ENCODE measurements around the gene TP53I11.
A peak's percentile ranks its signal among the peaks of the same experiment; 100 is the strongest.

The TP53I11 gene

GRCh38 chr11:44988981-44989635 lies 38.4 kb upstream of the TP53I11 start:
- WGBS = 91% methylated on average over 5 of the region's 5 CpGs
- H3K27ac ChIP-seq (ENCODE audit: low read depth, low read length) = no peak overlapping the region
- no peaks in the 10 kb centered on the region; the same call in 1 of the 2 replicates for H3K4me1 ChIP-seq (ENCODE audit: insufficient read depth, low read length)
- H3K27me3 ChIP-seq (ENCODE audit: insufficient read depth, low read length) = no peaks in the 10 kb centered on the region
- H3K36me3 ChIP-seq (ENCODE audit: insufficient read depth, low read length) = no peaks in the 10 kb centered on the region
- no peaks in the 10 kb centered on the region for H3K9me3 ChIP-seq (ENCODE audit: insufficient read depth, low read depth, low read length)
- H3K4me3 ChIP-seq (ENCODE audit: low read length) = no peak overlapping the region
- H3K9ac ChIP-seq (ENCODE audit: low read depth, low read length) = no peak overlapping the region

GRCh38 chr11:44988111-44988510 lies 37.4 kb upstream of the TP53I11 start:
- Histone ChIP-seq H3K36me3 (ENCODE audit: insufficient read depth, low read length) (no peaks in the 10 kb centered on the region), H3K9me3 (ENCODE audit: insufficient read depth, low read depth, low read length) (no peaks in the 10 kb centered on the region), H3K27ac (ENCODE audit: low read depth, low read length) (no peak overlapping the region), H3K4me3 (ENCODE audit: low read length) (no peak overlapping the region), H3K4me1 (ENCODE audit: insufficient read depth, low read length) (no peaks in the 10 kb centered on the region; the same call in 1 of the 2 replicates), H3K9ac (ENCODE audit: low read depth, low read length) (no peak overlapping the region), H3K27me3 (ENCODE audit: insufficient read depth, low read length) (no peaks in the 10 kb centered on the region)
- WGBS = 99% methylated on average over 2 of the region's 2 CpGs

- Histone ChIP-seq H3K9ac (ENCODE audit: low read depth, low read length) (no peak overlapping the region), H3K4me1 (ENCODE audit: insufficient read depth, low read length) (no peaks in the 10 kb centered on the region; the same call in 1 of the 2 replicates), H3K9me3 (ENCODE audit: insufficient read depth, low read depth, low read length) (no peaks in the 10 kb centered on the region), H3K27me3 (ENCODE audit: insufficient read depth, low read length) (no peaks in the 10 kb centered on the region), H3K4me3 (ENCODE audit: low read length) (no peak overlapping the region), H3K27ac (ENCODE audit: low read depth, low read length) (no peak overlapping the region), H3K36me3 (ENCODE audit: insufficient read depth, low read length) (no peaks in the 10 kb centered on the region)
- WGBS = 82% methylated on average over 10 of the region's 10 CpGs
Measured at GRCh38 chr11:44987506-44987905, 36.8 kb upstream of the TP53I11 start.

GRCh38 chr11:44986315-44986714 lies 35.6 kb upstream of the TP53I11 start:
- Histone ChIP-seq H3K4me1 (ENCODE audit: insufficient read depth, low read length) (no peaks in the 10 kb centered on the region; the same call in 1 of the 2 replicates), H3K9me3 (ENCODE audit: insufficient read depth, low read depth, low read length) (no peaks in the 10 kb centered on the region), H3K27ac (ENCODE audit: low read depth, low read length) (no peak overlapping the region), H3K27me3 (ENCODE audit: insufficient read depth, low read length) (no peaks in the 10 kb centered on the region), H3K9ac (ENCODE audit: low read depth, low read length) (no peak overlapping the region), H3K4me3 (ENCODE audit: low read length) (no peak overlapping the region), H3K36me3 (ENCODE audit: insufficient read depth, low read length) (no peaks in the 10 kb centered on the region)
- WGBS = 93% methylated on average over 3 of the region's 3 CpGs

GRCh38 chr11:44985721-44986120 lies 35.0 kb upstream of the TP53I11 start:
- H3K4me1 ChIP-seq (ENCODE audit: insufficient read depth, low read length) = no peaks in the 10 kb centered on the region; the same call in 1 of the 2 replicates
- H3K9ac ChIP-seq (ENCODE audit: low read depth, low read length) = no peak overlapping the region
- 93% methylated on average over 6 of the region's 6 CpGs for WGBS
- H3K36me3 ChIP-seq (ENCODE audit: insufficient read depth, low read length) = no peaks in the 10 kb centered on the region
- H3K27ac ChIP-seq (ENCODE audit: low read depth, low read length) = no peak overlapping the region
- H3K4me3 ChIP-seq (ENCODE audit: low read length) = no peak overlapping the region
- H3K9me3 ChIP-seq (ENCODE audit: insufficient read depth, low read depth, low read length) = no peaks in the 10 kb centered on the region
- H3K27me3 ChIP-seq (ENCODE audit: insufficient read depth, low read length) = no peaks in the 10 kb centered on the region

GRCh38 chr11:44983786-44984185 lies 33.1 kb upstream of the TP53I11 start:
- Histone ChIP-seq H3K4me3 (ENCODE audit: low read length) (no peak overlapping the region), H3K27me3 (ENCODE audit: insufficient read depth, low read length) (no peaks in the 10 kb centered on the region), H3K27ac (ENCODE audit: low read depth, low read length) (no peak overlapping the region), H3K9me3 (ENCODE audit: insufficient read depth, low read depth, low read length) (no peaks in the 10 kb centered on the region), H3K9ac (ENCODE audit: low read depth, low read length) (no peak overlapping the region), H3K4me1 (ENCODE audit: insufficient read depth, low read length) (peaks cover 13% of the 10 kb centered on the region; the same call in 1 of the 2 replicates), H3K36me3 (ENCODE audit: insufficient read depth, low read length) (no peaks in the 10 kb centered on the region)
- 94% methylated on average over 7 of the region's 7 CpGs for WGBS

GRCh38 chr11:44982496-44983062 lies 31.9 kb upstream of the TP53I11 start:
- Histone ChIP-seq H3K27ac (ENCODE audit: low read depth, low read length) (no peak overlapping the region), H3K9me3 (ENCODE audit: insufficient read depth, low read depth, low read length) (no peaks in the 10 kb centered on the region), H3K9ac (ENCODE audit: low read depth, low read length) (no peak overlapping the region), H3K4me1 (ENCODE audit: insufficient read depth, low read length) (peaks cover 14% of the 10 kb centered on the region; the same call in 1 of the 2 replicates), H3K36me3 (ENCODE audit: insufficient read depth, low read length) (no peaks in the 10 kb centered on the region), H3K4me3 (ENCODE audit: low read length) (no peak overlapping the region), H3K27me3 (ENCODE audit: insufficient read depth, low read length) (no peaks in the 10 kb centered on the region)
- WGBS = 87% methylated on average over 8 of the region's 8 CpGs

- H3K9me3 ChIP-seq (ENCODE audit: insufficient read depth, low read depth, low read length) = no peaks in the 10 kb centered on the region
- no peak overlapping the region for H3K27ac ChIP-seq (ENCODE audit: low read depth, low read length)
- H3K27me3 ChIP-seq (ENCODE audit: insufficient read depth, low read length) = no peaks in the 10 kb centered on the region
- peaks cover 18% of the 10 kb centered on the region; the same call in 1 of the 2 replicates for H3K4me1 ChIP-seq (ENCODE audit: insufficient read depth, low read length)
- no peaks in the 10 kb centered on the region for H3K36me3 ChIP-seq (ENCODE audit: insufficient read depth, low read length)
- H3K4me3 ChIP-seq (ENCODE audit: low read length) = no peak overlapping the region
- 88% methylated on average over 15 of the region's 15 CpGs for WGBS
- no peak overlapping the region for H3K9ac ChIP-seq (ENCODE audit: low read depth, low read length)
Measured at GRCh38 chr11:44980533-44981427, 30.1 kb upstream of the TP53I11 start.

- no peak overlapping the region; the same call in 1 of the 2 replicates for H3K9ac ChIP-seq (ENCODE audit: low read depth, low read length)
Measured at GRCh38 chr11:44979543-44980399, 29.1 kb upstream of the TP53I11 start.

GRCh38 chr11:44978961-44979331 lies 28.3 kb upstream of the TP53I11 start:
- Histone ChIP-seq H3K9me3 (ENCODE audit: insufficient read depth, low read depth, low read length) (no peaks in the 10 kb centered on the region), H3K27ac (ENCODE audit: low read depth, low read length) (no peak overlapping the region; the same call in 1 of the 2 replicates), H3K9ac (ENCODE audit: low read depth, low read length) (no peak overlapping the region), H3K4me1 (ENCODE audit: insufficient read depth, low read length) (peaks cover 18% of the 10 kb centered on the region), H3K36me3 (ENCODE audit: insufficient read depth, low read length) (no peaks in the 10 kb centered on the region), H3K27me3 (ENCODE audit: insufficient read depth, low read length) (no peaks in the 10 kb centered on the region), H3K4me3 (ENCODE audit: low read length) (no peak overlapping the region)
- WGBS = 95% methylated on average over 1 of the region's 1 CpG

More at GRCh38 chr11:44979543-44980399, 29.1 kb upstream of the TP53I11 start:
- Histone ChIP-seq H3K27me3 (ENCODE audit: insufficient read depth, low read length) (no peaks in the 10 kb centered on the region), H3K4me1 (ENCODE audit: insufficient read depth, low read length) (peaks cover 18% of the 10 kb centered on the region; the same call in 1 of the 2 replicates), H3K36me3 (ENCODE audit: insufficient read depth, low read length) (no peaks in the 10 kb centered on the region), H3K27ac (ENCODE audit: low read depth, low read length) (peak overlapping the region; percentile 50; the same call in 1 of the 2 replicates), H3K9me3 (ENCODE audit: insufficient read depth, low read depth, low read length) (no peaks in the 10 kb centered on the region), H3K4me3 (ENCODE audit: low read length) (no peak overlapping the region)
- 71% methylated on average over 24 of the region's 24 CpGs for WGBS

Data from HUES64 (cell line).